Measurements from ENCODE around the gene RGS6.

The RGS6 gene

DNA sequence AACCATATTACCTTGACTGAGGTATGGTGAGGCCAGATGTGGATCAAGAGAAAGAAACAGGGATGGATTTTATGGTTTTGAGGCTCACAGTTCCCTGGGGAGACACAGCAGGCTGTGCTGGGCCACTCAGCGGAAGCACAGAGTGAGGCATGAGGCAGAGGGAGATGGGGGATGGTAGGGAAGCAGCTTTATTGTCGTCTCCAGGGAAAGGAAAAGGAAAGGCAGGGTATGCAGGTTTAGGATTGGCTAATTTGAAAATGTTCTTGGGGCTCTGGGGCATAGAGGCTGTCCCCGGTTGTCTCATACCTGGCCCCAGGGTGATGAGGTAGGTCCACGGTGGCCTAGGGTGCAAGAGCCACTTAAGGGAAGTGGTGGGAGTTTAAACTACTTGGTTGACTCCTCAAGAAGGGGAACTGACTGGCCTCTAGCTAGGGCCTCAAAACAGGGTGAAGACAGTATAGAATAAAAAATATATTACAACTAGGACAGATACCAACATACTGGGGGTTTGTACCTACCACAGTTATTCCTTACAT, 322.8 kb downstream of the RGS6 start:
- no peak for DNase-seq

DNA sequence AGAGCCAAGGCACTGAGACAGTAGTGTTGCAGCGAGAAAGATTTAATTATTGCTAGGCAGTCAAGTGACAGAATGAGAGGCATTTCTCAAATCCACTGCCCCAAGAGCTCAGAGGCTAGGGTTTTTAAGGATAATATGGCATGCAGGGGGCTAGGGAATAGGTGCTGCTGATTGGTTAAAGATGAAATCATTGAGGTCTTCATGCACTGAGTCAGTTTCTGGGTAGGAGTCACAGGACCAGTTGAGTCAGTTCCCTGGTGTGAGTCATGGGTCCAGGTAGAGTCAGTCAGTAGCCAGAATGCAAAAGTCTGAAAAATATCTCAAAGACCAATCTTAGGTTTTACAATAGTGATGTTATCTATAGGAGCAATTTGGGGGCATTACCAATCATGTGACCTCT, 323.8 kb downstream of the RGS6 start:
- DNase-seq, result no peak

DNA sequence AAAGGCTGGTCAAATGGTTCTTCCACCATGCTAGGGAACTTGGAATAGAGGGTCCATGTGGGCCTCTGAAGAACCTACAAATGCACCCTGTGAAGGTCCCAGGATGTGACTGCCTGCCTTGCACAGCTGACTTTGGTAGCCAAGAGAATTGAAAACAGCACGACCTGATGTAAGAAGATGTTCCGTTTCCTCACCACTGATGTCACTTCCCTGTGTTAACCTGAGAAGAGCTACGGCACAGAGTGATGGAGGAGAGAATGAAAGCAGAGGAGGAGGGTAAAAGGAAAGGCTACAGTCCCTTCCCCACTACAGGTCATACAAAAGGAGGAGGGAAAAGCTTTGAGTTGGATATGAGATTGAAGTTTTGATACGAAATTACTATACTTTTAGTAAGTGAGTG, 328.8 kb downstream of the RGS6 start:
- no peak for DNase-seq

- no peak for DNase-seq
Observed at GRCh38 chr14:72262771-72263170, 330.5 kb downstream of the RGS6 start.

DNA sequence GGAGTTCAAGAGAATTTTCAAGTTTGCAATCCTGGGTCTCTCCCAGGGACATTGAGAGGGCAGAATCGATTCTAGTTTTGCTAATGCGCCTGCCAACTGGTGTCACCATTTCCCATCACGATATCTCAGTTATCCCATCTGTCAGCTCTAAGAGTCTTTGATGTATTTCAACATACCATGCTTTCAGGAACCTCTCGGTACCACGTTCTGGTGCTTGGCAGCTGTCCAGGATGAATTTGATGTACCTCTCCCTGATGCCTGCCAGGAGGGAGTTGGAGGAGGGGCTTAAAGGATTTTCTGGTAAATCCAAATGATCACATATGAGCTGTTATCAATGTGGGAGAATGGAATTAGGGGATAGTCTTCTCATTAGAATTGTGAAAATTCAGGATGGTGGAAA, 332.5 kb downstream of the RGS6 start:
- DNase-seq, result peak; percentile 20

DNA sequence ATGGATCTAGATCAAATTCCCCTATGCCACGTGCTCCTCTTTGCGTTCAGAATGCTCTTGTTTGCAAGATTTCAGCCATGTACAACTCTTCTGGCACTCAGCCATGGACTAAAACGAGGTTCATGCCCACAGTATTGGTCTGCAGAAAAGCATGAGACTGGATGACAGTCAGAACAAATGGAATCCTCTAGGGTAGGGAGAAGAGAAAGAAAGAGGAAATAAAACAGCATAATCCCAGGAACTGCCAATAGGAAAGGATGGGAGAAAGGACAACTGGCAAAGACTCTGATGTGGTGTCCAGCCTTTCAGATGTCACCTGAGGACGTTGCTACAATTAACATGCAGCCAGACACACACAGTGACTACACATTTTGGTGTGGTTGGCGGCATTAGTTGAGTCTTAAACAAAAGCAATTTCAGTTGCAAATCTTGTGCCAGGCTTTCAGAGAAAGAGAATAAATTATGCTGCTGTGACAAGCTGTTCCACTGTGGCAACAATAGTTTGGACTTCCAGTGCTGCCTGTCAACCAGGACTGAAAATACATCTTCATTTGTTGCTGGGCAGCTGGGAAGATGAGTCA, 338.0 kb downstream of the RGS6 start:
- no peak for DNase-seq

- no peak for DNase-seq
Observed at GRCh38 chr14:72270749-72271148, 338.5 kb downstream of the RGS6 start.

DNA sequence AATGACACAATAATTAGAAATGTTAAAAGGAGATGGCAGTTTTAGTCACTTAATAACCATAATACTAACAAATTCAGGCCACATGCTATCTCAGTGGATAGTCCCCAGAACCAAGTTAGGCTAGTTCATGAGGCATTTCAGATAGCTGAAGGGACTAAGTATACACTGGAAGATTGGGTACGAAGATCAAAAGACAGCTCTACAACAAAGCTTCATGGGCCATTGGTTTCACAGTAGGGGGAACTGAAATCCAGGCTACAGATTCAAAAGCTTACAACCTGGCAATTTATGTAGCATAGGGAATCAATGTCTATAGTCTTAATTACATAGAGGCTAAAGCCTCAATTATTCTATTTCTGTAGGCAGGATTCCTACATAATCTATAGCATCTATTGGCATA, 343.0 kb downstream of the RGS6 start:
- no peak for DNase-seq

- no peak for DNase-seq
Observed at GRCh38 chr14:72278316-72278715, 346.1 kb downstream of the RGS6 start.

GRCh38 chr14:72284176-72284575, 351.9 kb downstream of the RGS6 start:
- DNase-seq, result no peak

DNA sequence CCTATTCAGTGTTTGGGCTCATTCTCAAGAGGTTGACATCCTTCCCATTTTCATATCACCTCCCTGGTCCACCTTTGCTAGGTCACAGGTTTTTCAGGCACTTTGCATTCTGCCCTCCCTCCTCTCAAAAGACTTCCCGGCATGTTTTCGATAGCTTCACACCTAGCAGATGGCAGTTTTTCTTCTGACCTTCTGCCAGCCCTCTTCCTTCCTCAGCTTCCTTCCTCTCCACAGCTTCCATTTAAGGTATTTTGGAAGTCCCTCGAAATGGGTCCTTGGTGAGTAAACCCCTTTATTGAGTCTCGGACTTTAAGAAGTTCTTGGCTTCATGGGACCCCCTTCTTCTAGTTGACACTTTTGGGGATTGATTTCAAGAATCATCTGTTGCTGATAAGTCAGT, 358.0 kb downstream of the RGS6 start:
- DNase-seq, result no peak

DNA sequence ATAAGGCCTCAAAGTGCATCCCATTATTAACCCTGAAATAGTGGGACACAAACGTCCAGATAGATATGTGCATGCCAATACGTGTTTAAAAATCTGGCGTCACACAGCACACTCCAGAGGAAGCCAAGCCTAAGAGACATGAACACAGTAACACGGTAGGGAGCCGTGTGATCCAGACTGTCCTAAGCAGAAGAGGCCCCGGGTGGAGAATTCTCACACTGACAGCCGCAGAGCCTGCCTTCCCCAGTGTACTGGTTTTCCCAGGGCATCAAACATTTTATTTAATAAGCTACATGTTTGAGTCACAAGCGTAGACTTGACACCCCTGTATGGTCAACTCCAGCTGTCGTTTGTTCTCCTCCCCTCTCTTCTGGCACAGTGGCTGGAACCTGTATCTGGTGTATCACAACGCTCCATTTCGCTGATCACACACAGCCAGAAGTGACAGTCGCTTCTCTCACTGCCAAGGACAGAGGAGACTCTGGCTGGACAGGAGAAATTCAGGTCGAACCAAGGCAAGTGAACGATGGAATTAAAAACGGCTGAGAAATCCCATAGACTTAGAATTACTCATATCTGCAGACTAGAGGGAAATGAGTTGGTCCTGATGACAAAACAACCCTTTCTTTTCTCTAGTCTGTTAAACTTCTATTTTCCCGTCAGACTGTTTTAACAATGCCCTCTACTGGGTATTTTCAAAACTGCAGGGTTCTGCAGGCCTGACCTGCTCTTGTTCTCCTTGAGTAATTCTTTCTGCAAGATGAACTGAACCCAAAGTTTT, 359.9 kb downstream of the RGS6 start:
- DNase-seq, result no peak

DNA sequence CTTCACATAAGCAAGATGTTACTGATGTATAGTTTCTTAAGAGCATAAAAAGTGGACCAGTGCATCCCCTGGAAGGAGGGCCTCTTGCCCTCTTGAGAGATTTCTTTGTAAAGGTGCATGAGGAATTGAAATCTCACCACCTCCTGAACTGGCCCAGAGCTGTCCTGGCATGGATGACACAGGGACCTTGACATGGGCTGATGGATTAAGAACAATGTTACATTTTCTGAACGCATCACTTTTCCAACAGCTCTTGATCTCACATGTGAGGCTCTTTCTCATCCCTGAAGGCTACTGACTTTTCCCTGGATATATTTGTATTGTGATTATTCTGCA, 360.4 kb downstream of the RGS6 start:
- DNase-seq, result no peak

DNA sequence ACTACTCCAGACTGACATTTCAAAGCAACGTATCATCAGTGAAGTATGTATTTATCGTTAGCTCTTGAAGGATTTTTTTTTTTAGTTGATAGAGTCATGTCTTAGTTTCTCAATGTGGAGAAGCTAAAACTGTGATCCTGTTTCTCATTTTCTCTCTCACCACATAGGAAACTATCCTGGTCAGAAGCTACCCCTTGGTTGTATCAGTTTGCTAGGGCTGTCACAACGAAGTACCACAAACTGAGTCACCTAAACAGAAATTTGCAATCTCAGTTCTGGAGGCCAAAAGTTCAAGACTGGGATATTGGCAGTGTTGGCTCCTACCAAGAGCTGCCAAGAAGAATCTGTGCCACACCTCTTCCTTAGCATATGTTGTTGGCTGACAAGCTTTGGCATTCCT, 369.1 kb downstream of the RGS6 start:
- DNase-seq, result no peak

GRCh38 chr14:72303930-72304329, 371.7 kb downstream of the RGS6 start:
- DNase-seq, result no peak

GRCh38 chr14:72305561-72305960, 373.3 kb downstream of the RGS6 start:
- DNase-seq, result no peak

DNA sequence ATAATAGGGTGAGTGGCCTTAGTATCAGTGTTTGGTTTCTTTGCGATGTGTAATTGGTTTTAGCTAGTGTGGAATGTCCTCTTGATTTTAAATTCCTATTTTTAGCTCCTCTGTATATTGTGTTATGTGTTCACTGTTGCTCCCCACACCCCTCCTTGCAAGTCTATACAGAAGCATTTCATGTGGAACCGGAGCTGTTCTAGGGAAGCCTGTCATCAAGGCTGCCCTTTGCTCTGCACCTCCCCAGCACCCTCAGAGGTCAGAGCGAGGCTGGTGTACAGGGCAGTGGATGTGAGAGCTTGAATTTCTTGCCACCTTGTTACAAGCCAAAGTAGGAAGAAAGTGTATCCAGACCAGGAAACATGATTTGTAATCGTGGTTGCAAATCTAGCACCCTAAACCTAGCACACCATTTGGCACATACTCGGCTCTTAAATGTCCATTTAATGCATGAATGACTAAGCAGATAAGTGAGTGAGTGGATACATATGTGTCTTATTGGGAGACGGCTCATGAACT, 376.8 kb downstream of the RGS6 start:
- no peak for DNase-seq

DNA sequence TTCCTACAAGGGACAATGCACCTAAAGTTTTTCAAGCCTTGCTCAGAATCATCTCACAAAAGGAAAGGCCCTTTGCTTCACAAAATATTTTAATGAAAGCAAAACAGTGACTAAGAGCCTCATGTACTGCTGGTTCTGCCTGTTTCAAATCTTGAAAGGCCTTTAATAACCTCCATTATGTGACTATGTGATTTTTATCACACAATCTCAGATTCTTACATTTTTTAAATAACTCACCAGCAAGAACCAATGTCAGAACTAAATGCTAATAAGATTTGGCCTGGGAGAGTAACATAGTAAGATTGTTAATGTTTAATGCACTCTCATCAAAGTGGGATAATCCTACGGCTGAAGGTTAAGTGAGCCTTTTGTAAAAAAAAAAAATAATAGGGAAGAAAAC, 378.9 kb downstream of the RGS6 start:
- no peak for DNase-seq

- DNase-seq, result no peak
Observed at GRCh38 chr14:72311516-72311915, 379.3 kb downstream of the RGS6 start.

- DNase-seq, result no peak
Observed at GRCh38 chr14:72314808-72315435, 382.7 kb downstream of the RGS6 start.

DNA sequence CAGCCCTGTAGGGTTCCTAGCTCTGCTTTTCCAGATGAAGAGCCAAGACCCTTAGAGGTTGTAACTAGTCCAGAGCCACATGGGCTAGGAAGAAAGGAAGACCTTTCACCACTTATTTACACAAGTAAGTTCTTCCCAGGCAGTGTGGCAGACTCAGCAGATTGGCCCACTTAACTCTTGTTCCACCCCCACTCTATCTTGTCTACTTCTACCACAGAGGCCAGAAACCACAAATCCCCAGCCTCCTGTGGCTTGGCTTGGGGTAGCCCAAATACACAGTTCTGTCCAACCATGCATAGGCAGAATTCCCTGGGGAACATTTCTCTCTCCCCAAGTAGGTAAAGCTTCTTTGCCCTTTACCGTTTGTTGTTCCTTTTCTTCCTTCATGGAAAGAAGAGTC, 383.5 kb downstream of the RGS6 start:
- no peak for DNase-seq

DNA sequence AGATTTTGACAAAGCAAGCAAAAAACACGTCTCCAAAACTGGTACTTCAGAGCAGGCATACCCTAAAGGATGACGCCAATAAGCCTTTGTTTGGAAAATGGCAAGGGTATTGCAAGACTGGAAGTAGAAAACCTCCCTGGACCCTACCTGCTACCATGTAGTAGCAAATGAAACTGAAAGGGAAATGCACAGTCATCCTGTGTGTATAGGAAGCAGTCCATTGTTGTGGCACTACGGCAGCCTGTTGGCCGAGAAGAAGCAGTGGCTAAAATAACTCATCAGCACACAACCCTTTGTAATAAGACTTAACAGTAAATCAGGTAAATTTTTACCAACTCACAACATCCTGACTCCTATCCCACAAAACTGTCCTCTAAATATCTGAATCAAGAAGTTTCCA, 386.4 kb downstream of the RGS6 start:
- no peak for DNase-seq

- DNase-seq, result peak; percentile 73
Observed at GRCh38 chr14:72332046-72332445, 399.8 kb downstream of the RGS6 start.

GRCh38 chr14:72332871-72333270, 400.6 kb downstream of the RGS6 start:
- no peak for DNase-seq

Data from DMS79 (cell line).